Mesenchymal stem cell (in vitro differentiated cells and primary cell): ENCODE results near the gene CCDC24.

ENCODE experiments used
- DNase-seq: peaks from one replicate; pipeline ENCODE4 v3.0.0-alpha.2; 2013
- H2AFZ ChIP-seq: one replicate; pipeline ENCODE4 v1.6.1; 2013; ENCODE audit warnings: low read depth, mild to moderate bottlenecking, control low read depth, inconsistent platforms, low read length, moderate library complexity
- H2AK5ac ChIP-seq: 2 replicates; pipeline ENCODE4 v1.6.1; 2013; ENCODE audit warnings: low read length, moderate library complexity, mild to moderate bottlenecking, inconsistent platforms; ENCODE audit not compliant: severe bottlenecking
- H2BK120ac ChIP-seq: one replicate; pipeline ENCODE4 v1.6.1; 2013; ENCODE audit warnings: low read depth, mild to moderate bottlenecking, inconsistent platforms, low read length, moderate library complexity
- H2BK12ac ChIP-seq, 2 experiments: one replicate each; pipeline ENCODE4 v1.6.1; 2013; ENCODE audit warnings: inconsistent platforms in 2 of 2, low read length in 2 of 2, mild to moderate bottlenecking in 2 of 2, moderate library complexity in 2 of 2, control low read depth in 1 of 2
- H2BK15ac ChIP-seq: one replicate; pipeline ENCODE4 v1.6.1; 2013; ENCODE audit warnings: mild to moderate bottlenecking, low read depth, inconsistent platforms; ENCODE audit not compliant: poor library complexity, severe bottlenecking
- H2BK5ac ChIP-seq: 2 replicates; pipeline ENCODE4 v1.6.1; 2013; ENCODE audit warnings: low read depth, mild to moderate bottlenecking, low read length, control low read depth, inconsistent platforms; ENCODE audit not compliant: poor library complexity, severe bottlenecking
- H3K14ac ChIP-seq, 2 experiments: one replicate each; pipeline ENCODE4 v1.6.1; 2013; ENCODE audit warnings: inconsistent platforms in 2 of 2, low read length in 2 of 2, control low read depth in 1 of 2, mild to moderate bottlenecking in 1 of 2, moderate library complexity in 1 of 2
- H3K18ac ChIP-seq, 2 experiments: one replicate each; pipeline ENCODE4 v1.6.1; 2013; ENCODE audit warnings: inconsistent platforms in 2 of 2, low read length in 2 of 2, control low read depth in 1 of 2, low read depth in 1 of 2, mild to moderate bottlenecking in 1 of 2
- H3K23ac ChIP-seq, 2 experiments: one replicate each; pipeline ENCODE4 v1.6.1; 2013; ENCODE audit warnings: inconsistent platforms in 2 of 2, low read length in 2 of 2, mild to moderate bottlenecking in 2 of 2, moderate library complexity in 2 of 2, control low read depth in 1 of 2
- H3K27ac ChIP-seq: 2 replicates; pipeline ENCODE4 v1.5.1; 2013; ENCODE audit warnings: mild to moderate bottlenecking, moderate library complexity, low read length, control low read depth, inconsistent platforms; ENCODE audit not compliant: poor library complexity, severe bottlenecking
- H3K27me3 ChIP-seq, 2 experiments: 2 replicates each; pipeline versions ENCODE4 v1.6.1 to v1.7.0; 2013; ENCODE audit warnings: low read length in 2 of 2, mild to moderate bottlenecking in 2 of 2, moderate library complexity in 2 of 2, control low read depth in 1 of 2, inconsistent platforms in 1 of 2; ENCODE audit not compliant: control insufficient read depth in 1 of 2, insufficient read depth in 1 of 2
- H3K36me3 ChIP-seq, 2 experiments: 2 replicates each; pipeline versions ENCODE4 v1.6.1 to v1.7.0; 2013; ENCODE audit warnings: low read length in 2 of 2, control low read depth in 1 of 2, inconsistent platforms in 1 of 2, low read depth in 1 of 2, mild to moderate bottlenecking in 1 of 2; ENCODE audit not compliant: insufficient read depth in 2 of 2, control insufficient read depth in 1 of 2
- H3K4ac ChIP-seq, 2 experiments: one replicate each; pipeline ENCODE4 v1.6.1; 2013; ENCODE audit warnings: inconsistent platforms in 2 of 2, low read length in 2 of 2, mild to moderate bottlenecking in 2 of 2, moderate library complexity in 2 of 2, control low read depth in 1 of 2, low read depth in 1 of 2
- H3K4me1 ChIP-seq: 2 replicates; pipeline ENCODE4 v1.6.1; 2013; ENCODE audit warnings: low read depth, low read length, control low read depth; ENCODE audit not compliant: control insufficient read depth, insufficient read depth
- H3K4me2 ChIP-seq: 2 replicates; pipeline ENCODE4 v1.6.1; 2013; ENCODE audit warnings: low read length, mild to moderate bottlenecking, inconsistent platforms; ENCODE audit not compliant: poor library complexity, severe bottlenecking
- H3K4me3 ChIP-seq, 2 experiments: 2 replicates each; pipeline versions ENCODE4 v1.5.1 to v1.7.0; 2013; ENCODE audit warnings: low read length in 2 of 2, mild to moderate bottlenecking in 2 of 2, control low read depth in 1 of 2, low read depth in 1 of 2; ENCODE audit not compliant: insufficient read depth in 1 of 2
- H3K79me1 ChIP-seq: replicated peaks from 2 replicates; pipeline ENCODE4 v1.6.1; 2013; ENCODE audit warnings: mild to moderate bottlenecking, control low read depth, low read length, inconsistent platforms; ENCODE audit not compliant: poor library complexity, severe bottlenecking
- H3K9ac ChIP-seq: 2 replicates; pipeline ENCODE4 v1.7.0; 2013; ENCODE audit warnings: mild to moderate bottlenecking, low read length, moderate library complexity
- H3K9me3 ChIP-seq: 2 replicates; pipeline ENCODE4 v1.7.0; 2013; ENCODE audit warnings: mild to moderate bottlenecking, low read length; ENCODE audit not compliant: control insufficient read depth
- H4K8ac ChIP-seq: one replicate; pipeline ENCODE4 v1.6.1; 2013; ENCODE audit warnings: inconsistent platforms, mild to moderate bottlenecking, low read length, moderate library complexity
- H4K91ac ChIP-seq: one replicate; pipeline ENCODE4 v1.6.1; 2013; ENCODE audit warnings: mild to moderate bottlenecking, low read length, inconsistent platforms
- WGBS: methylation state at CpG from one replicate; pipeline ENCODE4 v1.1.7; 2013; ENCODE audit warnings: mixed read lengths; 5-methylcytosine and 5-hydroxymethylcytosine counted together

The CCDC24 gene

DNA sequence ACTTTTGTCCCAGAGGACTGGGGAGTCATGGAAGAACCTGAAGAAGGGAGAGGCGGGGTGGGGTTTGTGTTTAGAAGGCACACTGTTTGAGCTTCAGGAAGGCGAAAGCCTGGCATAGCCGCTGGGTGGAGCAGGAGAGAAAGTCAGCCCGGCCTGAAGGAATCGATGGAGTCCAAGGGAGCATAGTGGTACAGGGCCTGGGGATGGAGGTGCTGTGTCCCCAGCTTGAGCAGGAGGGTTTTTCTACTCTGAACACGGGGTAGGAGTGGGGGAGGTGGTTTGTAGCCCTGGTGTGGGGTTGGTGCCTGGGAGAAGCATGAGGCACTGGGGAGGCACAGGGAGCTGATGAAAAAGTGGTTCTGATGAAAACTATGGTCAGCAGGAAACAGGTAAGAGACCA lies 4.7 kb upstream of the CCDC24 start:
- Histone ChIP-seq H3K36me3 (peaks cover 38 to 49% of the 10 kb centered on the region in 2 experiments), H2AK5ac (no peak overlapping the region), H4K91ac (no peak overlapping the region), H3K27ac (no peak overlapping the region), H2AFZ (no peak overlapping the region), H3K9me3 (no peaks in the 10 kb centered on the region), H2BK12ac (no peak overlapping the region), H2BK15ac (no peak overlapping the region), H3K18ac (peak overlapping the region in 1 of 2 experiments; percentile 28), H3K23ac (peak overlapping the region in 1 of 2 experiments; percentile 48), H3K4me1 (peaks cover 26% of the 10 kb centered on the region), H3K14ac (no peak overlapping the region), H3K4me3 (no peak overlapping the region), H4K8ac (no peak overlapping the region), H3K27me3 (no peaks in the 10 kb centered on the region), H3K9ac (no peak overlapping the region), H3K4me2 (no peak overlapping the region), H3K79me1 (peaks cover 14% of the 10 kb centered on the region), H2BK5ac (no peak overlapping the region), H2BK120ac (no peak overlapping the region), H3K4ac (peak overlapping the region in 1 of 2 experiments; percentile 12)
- 91% methylated on average over 6 of the region's 6 CpGs for WGBS
- no peak for DNase-seq

DNA sequence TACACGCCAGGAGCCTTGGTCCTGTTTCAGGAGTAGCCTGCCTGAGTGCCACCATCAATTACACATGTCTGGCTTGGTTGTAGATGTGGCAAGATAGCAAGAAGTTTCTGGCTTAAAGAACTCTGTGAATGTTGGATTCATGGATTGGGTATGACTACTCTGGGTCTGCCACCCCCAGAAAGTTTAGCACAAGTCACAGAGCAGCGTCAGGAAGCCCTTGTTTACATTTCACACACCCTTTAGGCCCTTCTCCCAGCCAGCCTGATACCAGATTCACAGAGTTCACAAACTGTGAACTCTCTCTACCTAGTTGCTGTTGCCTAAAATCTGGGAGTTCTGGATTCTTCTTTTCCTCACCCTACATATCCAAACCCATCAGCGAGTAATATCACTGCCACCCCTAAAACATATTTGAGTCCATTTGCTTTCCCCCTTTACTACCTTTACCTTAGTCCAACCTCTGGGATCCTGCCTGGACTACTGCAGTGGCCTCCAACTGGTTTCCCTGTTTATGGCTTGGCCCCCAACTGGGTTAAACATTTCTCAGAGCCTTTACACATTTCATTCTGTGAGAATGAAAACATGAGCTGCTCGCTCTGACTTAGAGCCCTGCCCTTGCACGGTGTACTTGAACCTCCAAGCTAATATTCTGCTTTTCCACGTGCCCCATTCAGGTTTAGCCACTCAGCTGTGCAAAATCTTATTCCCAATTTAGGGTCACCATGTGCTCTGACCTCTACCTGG lies 4.1 kb upstream of the CCDC24 start:
- Histone ChIP-seq H3K23ac (no peak overlapping the region), H4K8ac (no peak overlapping the region), H2AFZ (no peak overlapping the region), H2BK12ac (no peak overlapping the region), H3K9ac (no peak overlapping the region), H3K79me1 (peaks cover 9% of the 10 kb centered on the region), H2BK120ac (no peak overlapping the region), H3K4me2 (no peak overlapping the region), H4K91ac (no peak overlapping the region), H3K4ac (no peak overlapping the region), H3K9me3 (no peaks in the 10 kb centered on the region), H2BK15ac (no peak overlapping the region), H3K4me3 (no peak overlapping the region), H2BK5ac (no peak overlapping the region), H3K36me3 (peaks cover 34 to 43% of the 10 kb centered on the region in 2 experiments), H3K14ac (peak overlapping the region in 1 of 2 experiments; percentile 24), H2AK5ac (no peak overlapping the region), H3K18ac (peak overlapping the region in 1 of 2 experiments; percentile 28), H3K27me3 (no peaks in the 10 kb centered on the region), H3K27ac (peak overlapping the region; percentile 11), H3K4me1 (peaks cover 26% of the 10 kb centered on the region)
- 64% methylated on average over 6 of the region's 6 CpGs for WGBS
- DNase-seq = peak; percentile 50

- H3K14ac ChIP-seq = peak overlapping the region in 1 of 2 experiments; percentile 28
- peaks cover 32% of the 10 kb centered on the region for H3K4me1 ChIP-seq
- no peak overlapping the region for H3K23ac ChIP-seq
- peak overlapping the region; percentile 79 to 84 for H3K4me3 ChIP-seq
- no peak overlapping the region for H2AFZ ChIP-seq
- H2BK5ac ChIP-seq = no peak overlapping the region
- peak overlapping the region; percentile 91 for H3K9ac ChIP-seq
- 74% methylated on average over 17 of the region's 19 CpGs for WGBS
- H3K4ac ChIP-seq = peak overlapping the region in 1 of 2 experiments; percentile 47
- no peaks in the 10 kb centered on the region for H3K79me1 ChIP-seq
- peaks cover 10 to 23% of the 10 kb centered on the region in 2 experiments for H3K36me3 ChIP-seq
- H2AK5ac ChIP-seq = peak overlapping the region; percentile 38
- H2BK120ac ChIP-seq = no peak overlapping the region
- no peak overlapping the region for H2BK12ac ChIP-seq
- H3K4me2 ChIP-seq = peak overlapping the region; percentile 82
- peak overlapping the region in 1 of 2 experiments; percentile 46 for H3K18ac ChIP-seq
- no peaks in the 10 kb centered on the region for H3K9me3 ChIP-seq
- no peak overlapping the region for H3K27ac ChIP-seq
- no peak overlapping the region for H2BK15ac ChIP-seq
- DNase-seq = no peak
- no peaks in the 10 kb centered on the region for H3K27me3 ChIP-seq
- peak overlapping the region; percentile 43 for H4K8ac ChIP-seq
- H4K91ac ChIP-seq = no peak overlapping the region
Measured at GRCh38 chr1:43990271-43991199, 864 bp upstream of the CCDC24 start.

DNA sequence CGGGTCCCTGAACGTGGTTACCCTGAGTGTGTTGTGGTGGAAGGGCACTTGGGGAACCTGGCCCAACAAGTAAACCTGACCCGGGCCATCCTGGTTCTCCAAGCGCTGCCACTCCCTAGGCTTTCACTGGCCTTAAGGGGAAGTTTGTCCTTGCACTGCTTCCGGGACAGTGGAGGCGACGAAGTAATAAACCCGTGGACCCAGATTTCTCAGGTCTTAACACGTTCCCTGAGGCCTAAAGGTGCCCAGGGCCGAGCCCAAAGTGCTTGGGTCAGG lies 261 bp upstream of the CCDC24 start:
- DNase-seq = no peak
- Histone ChIP-seq H3K36me3 (peaks cover 4 to 17% of the 10 kb centered on the region in 2 experiments), H2BK120ac (no peak overlapping the region), H3K9me3 (no peaks in the 10 kb centered on the region), H3K27ac (peak overlapping the region; percentile 41), H3K27me3 (no peaks in the 10 kb centered on the region), H3K14ac (peak overlapping the region in 1 of 2 experiments; percentile 28), H2AFZ (peak overlapping the region; percentile 3), H3K18ac (peak overlapping the region in 1 of 2 experiments; percentile 46), H4K8ac (peak overlapping the region; percentile 43), H3K4me3 (peak overlapping the region; percentile 79 to 84), H3K9ac (peak overlapping the region; percentile 91), H2BK5ac (no peak overlapping the region), H3K4me2 (peak overlapping the region; percentile 82), H4K91ac (no peak overlapping the region), H3K23ac (no peak overlapping the region), H3K4me1 (peaks cover 32% of the 10 kb centered on the region), H3K79me1 (no peaks in the 10 kb centered on the region), H2AK5ac (no peak overlapping the region), H3K4ac (no peak overlapping the region), H2BK12ac (no peak overlapping the region), H2BK15ac (no peak overlapping the region)
- 6% methylated on average over 10 of the region's 10 CpGs for WGBS
